H4 (cell line): ENCODE data around the gene EHD3. TPM values are rescaled to one million over a fixed set of nuclear protein-coding genes. Genes with fewer than 3 reads are reported as not detected.

Experiments used
- DNase-seq: peaks from one replicate; pipeline ENCODE4 v3.0.0-alpha.2; 2015; ENCODE audit warnings: low spot score
- total RNA-seq: library from RNA; depleted of rRNA; stranded (reverse); fragments of >200 nt; shearing (Covaris generic); gene quantifications from 2 replicates; pipeline ENCODE4 v1.2.3, GENCODE V29; 2014

Gene EHD3
- total RNA-seq, 1 experiment from 2014 or later: 5.1 TPM

DNA sequence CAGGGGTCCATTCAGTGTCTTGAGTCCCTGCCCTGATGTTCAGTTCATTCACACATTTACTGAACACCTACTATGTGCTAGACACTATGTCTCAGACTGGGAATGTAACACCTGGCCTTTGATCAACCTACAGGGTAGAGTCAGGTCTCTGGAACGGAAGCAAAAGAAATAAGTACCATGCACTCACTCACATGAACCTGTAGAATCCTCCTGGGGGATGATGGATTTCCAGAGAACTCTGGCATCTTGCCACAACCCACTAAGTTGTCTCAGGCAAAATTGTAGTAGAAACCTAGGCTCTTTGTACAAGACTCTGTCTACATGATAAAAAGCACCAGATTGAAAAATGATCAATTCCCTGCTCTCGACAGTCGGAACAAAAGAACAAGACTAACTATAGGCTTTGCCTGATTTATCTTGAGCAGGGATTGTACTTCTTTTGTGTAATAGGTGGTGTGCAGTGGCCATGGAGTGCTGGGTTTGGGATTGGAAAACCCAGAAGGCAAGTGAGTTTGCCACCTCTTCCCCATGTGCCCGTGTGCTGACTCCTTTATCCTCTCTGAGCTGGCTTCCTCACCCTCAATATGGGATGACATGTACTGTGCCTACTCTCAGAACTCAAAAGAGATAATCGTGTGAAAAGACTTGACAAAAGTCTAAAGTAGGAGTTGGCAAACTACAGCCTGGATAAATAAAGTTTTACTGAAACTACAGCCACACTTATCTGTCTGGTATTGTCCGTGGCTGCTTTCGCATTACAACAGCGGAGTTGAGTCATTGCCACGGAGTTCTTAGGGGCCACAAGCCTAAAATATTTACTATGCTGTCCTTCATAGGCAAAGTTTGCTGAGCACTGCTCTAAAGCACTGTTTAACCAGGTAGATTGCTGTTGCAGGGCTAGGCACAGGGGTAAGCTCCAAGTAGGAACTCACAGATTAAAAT, 21.0 kb upstream of the EHD3 start:
- no peak for DNase-seq

DNA sequence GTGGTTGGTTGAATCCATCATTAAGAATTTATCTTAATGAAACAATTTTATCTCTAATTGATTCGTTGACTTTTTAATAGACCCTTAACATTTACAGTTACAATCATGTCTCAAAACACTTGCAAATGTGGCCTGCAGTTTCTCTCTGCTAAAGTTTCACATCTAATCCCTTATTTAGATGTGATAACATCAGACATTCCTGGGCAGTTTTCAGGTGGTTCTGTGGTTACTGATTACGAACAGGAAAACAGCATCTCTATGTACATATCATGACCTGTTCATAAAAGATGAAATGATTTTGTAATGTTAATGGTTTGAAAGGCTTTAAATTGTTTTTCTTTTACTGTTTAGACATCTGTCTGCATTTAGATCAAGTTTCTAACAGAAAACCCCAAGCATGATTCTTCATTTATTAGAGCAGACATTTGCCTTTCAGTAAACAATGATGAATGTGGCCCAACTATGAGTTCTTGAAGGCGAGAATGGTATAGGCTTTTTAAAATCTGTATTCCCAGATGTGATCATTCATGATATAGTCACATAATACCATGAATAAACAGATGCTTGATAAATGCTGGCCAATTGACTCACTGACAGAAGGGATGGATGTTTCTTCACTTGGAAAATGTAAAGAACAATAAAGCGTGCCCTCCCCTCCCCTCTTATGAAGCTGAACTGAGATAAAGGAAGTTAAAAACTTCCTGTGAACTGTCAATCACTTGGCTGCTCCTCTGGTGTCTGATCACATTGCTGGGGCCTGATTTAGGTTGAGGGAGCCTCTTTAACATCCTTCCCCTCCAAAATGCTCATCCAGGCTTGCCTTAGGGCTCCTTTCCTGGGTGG, 20.1 kb upstream of the EHD3 start:
- no peak for DNase-seq

- no peak for DNase-seq
These were observed 19.5 kb upstream of the EHD3 start for GRCh38 chr2:31214444-31214915.

DNA sequence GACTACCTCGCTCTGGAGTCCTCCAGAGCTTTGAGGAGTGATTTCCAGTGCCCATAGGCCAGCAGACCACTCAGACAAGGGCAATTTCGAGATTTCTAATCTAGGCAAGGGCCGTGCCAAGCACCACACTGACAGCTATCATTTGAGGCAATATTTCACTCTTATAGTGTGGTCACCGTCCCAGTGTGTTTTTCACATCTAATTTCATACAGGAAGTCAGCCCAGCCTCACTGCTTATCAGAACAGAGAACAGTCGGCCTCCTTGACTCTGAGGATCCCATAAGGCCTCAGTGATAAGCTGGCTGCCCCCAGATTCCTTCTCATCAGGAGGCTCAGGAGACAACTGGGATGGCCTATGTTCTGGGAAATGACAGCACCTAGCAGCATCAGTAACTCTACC, 17.2 kb upstream of the EHD3 start:
- DNase-seq: no peak

- no peak for DNase-seq
These were observed 16.3 kb upstream of the EHD3 start, which contains the start of gene CAPN14 for GRCh38 chr2:31217465-31218200. TSS of gene CAPN14 (minus strand) at chr2:31217515. CDS start at chr2:31205447, 12,068 bp downstream.

- no peak for DNase-seq
These were observed 14.6 kb upstream of the EHD3 start for GRCh38 chr2:31219131-31219969.

GRCh38 chr2:31221544-31221943, 12.4 kb upstream of the EHD3 start:
- no peak for DNase-seq

- no peak for DNase-seq
These were observed 11.9 kb upstream of the EHD3 start for GRCh38 chr2:31222071-31222470.

- DNase-seq: no peak
These were observed 10.9 kb upstream of the EHD3 start for GRCh38 chr2:31223026-31223425.

- no peak for DNase-seq
These were observed 10.2 kb upstream of the EHD3 start for GRCh38 chr2:31223749-31224148.

DNA sequence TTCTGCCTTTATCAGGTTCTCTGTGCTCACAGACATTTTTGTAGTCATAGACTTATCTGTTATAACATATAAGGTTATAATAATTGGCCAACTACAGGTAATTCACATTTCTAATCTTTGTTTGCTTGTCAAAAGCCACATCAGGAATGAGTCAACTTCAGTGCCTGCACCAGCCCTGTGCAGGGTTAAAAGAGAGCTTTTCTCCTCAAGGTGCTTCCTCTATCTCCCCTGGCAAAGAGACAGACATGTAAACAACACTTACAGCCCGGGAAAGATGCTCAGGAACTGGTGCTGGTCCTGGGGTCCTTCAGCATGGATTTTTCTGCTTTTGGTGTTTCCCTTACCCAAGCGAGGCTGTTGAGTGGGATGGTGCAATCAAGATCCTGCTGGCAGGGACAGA, 7.7 kb upstream of the EHD3 start:
- DNase-seq: no peak

- DNase-seq: no peak
These were observed 6.8 kb upstream of the EHD3 start for GRCh38 chr2:31227110-31227509.

DNA sequence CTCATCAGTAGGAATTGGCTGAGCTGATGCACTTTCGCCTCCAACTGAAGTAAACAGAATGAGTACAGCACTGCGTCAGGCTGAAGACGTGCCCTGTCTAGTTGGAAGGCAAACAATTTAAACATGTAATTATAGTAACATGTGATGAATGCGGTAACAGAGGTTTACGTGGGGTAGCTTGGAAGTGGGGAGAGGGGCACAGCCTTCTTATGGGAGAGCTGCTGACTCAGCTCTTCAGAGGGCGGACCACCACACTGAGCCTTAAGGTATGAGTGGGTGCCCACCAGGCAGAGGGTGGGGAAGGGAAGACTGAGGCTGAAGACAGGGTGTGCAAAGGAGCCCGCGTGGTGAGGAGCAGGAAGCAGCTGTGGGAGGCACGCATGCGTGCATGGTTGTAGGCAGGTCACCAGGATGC, 6.2 kb upstream of the EHD3 start:
- no peak for DNase-seq

GRCh38 chr2:31228717-31229116, 5.2 kb upstream of the EHD3 start:
- DNase-seq: no peak

- no peak for DNase-seq
These were observed 3.2 kb upstream of the EHD3 start for GRCh38 chr2:31230751-31231150.

DNA sequence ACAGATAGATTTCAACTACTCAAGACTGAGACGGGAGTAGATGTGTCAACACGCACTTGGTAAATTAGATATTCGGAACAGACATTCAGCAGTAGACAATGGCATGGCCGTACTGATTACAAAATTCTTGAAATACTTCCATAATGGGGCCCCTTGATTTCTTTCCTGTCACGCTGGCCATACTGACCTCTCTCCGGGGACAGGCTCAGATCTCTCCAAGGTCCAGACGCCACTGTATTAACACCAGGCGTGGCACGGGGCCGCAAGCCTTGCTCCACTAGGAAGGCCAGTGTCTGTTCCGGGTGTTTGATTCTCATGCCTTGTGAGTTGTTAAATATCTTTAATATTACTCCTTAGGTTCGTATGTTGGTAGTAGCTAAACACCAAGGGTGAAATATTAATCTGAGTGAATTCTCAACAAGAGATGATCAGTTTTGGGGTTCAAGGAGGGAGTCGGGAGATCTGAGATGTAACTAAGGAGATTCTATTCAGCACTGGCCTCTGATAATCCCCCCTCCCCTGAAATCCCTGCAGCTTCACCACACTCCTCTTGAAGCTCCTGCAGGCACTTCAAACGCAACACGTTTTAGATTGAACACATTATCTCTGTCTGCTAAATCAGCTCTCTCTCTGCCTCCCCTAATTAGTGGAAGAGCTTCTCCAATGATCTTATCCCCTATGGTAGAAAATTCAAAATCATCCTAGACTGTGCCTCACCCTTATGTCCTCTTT, 2.2 kb upstream of the EHD3 start:
- no peak for DNase-seq

GRCh38 chr2:31232586-31232985, 1.4 kb upstream of the EHD3 start:
- DNase-seq: no peak

- no peak for DNase-seq
These were observed 721 bp upstream of the EHD3 start for GRCh38 chr2:31233231-31233630.

DNA sequence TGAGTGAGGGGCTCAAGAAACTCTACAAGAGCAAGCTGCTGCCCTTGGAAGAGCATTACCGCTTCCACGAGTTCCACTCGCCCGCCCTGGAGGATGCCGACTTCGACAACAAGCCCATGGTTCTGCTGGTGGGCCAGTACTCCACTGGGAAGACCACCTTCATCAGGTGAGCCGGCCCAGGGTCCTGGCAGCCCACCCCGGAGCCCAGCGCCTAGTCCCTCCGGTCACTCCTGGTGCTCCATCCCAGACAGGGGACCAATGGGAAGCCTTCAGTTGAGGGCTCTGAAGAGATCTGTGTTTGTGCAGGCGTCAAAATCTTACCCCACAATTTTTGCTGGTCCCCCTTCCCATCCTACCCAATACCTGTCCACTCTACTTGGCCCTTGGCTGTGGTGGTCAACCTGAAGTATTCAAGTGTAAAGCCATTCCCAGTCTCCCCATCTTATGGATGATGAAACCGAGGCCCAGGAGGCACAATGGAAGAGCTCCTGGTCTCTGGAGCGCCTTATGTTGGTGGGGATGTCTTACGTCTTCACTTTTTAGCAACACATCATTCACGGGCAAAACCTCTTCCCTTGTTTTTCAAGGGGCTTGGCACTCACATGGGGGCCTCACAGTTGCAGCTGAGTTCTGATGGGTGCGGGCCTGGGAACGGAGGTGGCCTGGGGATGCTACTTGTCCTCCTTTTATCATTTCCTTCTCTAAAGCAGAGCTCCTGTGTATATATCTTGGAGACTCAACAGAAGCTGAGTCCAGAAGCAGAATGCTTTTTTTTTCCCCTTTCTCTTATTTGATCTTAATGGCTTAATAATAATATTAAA, 941 bp downstream of the EHD3 start:
- DNase-seq: no peak
